GM21717 (cell line): ENCODE data around the gene KCNJ5.
"Not testable (repeated sequence)": the region's sequence is repeated elsewhere in the genome, so short reads cannot be mapped to it uniquely, and the experiment has no call there.

ENCODE experiments used
- ATAC-seq: cut with Tn5 transposase; IDR thresholded peaks from one replicate; pipeline ENCODE4 v1.9.1; 2021; ENCODE audit warnings: mild to moderate bottlenecking, moderate library complexity; ENCODE audit not compliant: unreplicated experiment

Gene KCNJ5

GRCh38 chr11:128909438-128910125, 18.4 kb downstream of the KCNJ5 start:
- no peak for ATAC-seq

GRCh38 chr11:128910576-128910975, 19.4 kb downstream of the KCNJ5 start:
- no peak for ATAC-seq

- ATAC-seq, result no peak
These were observed 20.1 kb downstream of the KCNJ5 start for GRCh38 chr11:128911239-128911638.

GRCh38 chr11:128911701-128912100, 20.5 kb downstream of the KCNJ5 start:
- no peak for ATAC-seq

- ATAC-seq, result no peak
These were observed 22.6 kb downstream of the KCNJ5 start for GRCh38 chr11:128913806-128914205.

- ATAC-seq, result no peak
These were observed 23.3 kb downstream of the KCNJ5 start for GRCh38 chr11:128914216-128915148.

GRCh38 chr11:128915149-128915521, 24.0 kb downstream of the KCNJ5 start:
- no peak for ATAC-seq

- ATAC-seq, result no peak
These were observed 24.9 kb downstream of the KCNJ5 start for GRCh38 chr11:128916037-128916572.

- ATAC-seq, result no peak
These were observed 25.5 kb downstream of the KCNJ5 start for GRCh38 chr11:128916681-128917080.

GRCh38 chr11:128917144-128917724, 26.1 kb downstream of the KCNJ5 start:
- ATAC-seq, result no peak

GRCh38 chr11:128919216-128919615, 28.1 kb downstream of the KCNJ5 start:
- no peak for ATAC-seq

- not testable (repeated sequence) for ATAC-seq
These were observed 28.5 kb downstream of the KCNJ5 start for GRCh38 chr11:128919635-128920034.

- ATAC-seq, result no peak
These were observed 29.5 kb downstream of the KCNJ5 start for GRCh38 chr11:128920666-128921065.

GRCh38 chr11:128921793-128922192, 30.6 kb downstream of the KCNJ5 start:
- no peak for ATAC-seq

GRCh38 chr11:128924104-128924503, 32.9 kb downstream of the KCNJ5 start:
- no peak for ATAC-seq

- ATAC-seq, result no peak
These were observed 33.5 kb downstream of the KCNJ5 start for GRCh38 chr11:128924510-128925249.

- ATAC-seq, result no peak
These were observed 34.1 kb downstream of the KCNJ5 start for GRCh38 chr11:128925250-128925600.

- ATAC-seq, result no peak
These were observed 34.8 kb downstream of the KCNJ5 start for GRCh38 chr11:128926000-128926399.

GRCh38 chr11:128926437-128927107, 35.4 kb downstream of the KCNJ5 start:
- ATAC-seq, result no peak

- ATAC-seq, result no peak
These were observed 35.9 kb downstream of the KCNJ5 start for GRCh38 chr11:128927108-128927461.
